CD4-positive, alpha-beta T cell treated with Interleukin-4 for 1 hour (primary cell): ENCODE results near the gene NOS1AP.

Source experiments
- DNase-seq, 2 donors: peaks; one replicate each; pipeline ENCODE4 v3.0.0-alpha.2; 2020 to 2022

NOS1AP gene

DNA sequence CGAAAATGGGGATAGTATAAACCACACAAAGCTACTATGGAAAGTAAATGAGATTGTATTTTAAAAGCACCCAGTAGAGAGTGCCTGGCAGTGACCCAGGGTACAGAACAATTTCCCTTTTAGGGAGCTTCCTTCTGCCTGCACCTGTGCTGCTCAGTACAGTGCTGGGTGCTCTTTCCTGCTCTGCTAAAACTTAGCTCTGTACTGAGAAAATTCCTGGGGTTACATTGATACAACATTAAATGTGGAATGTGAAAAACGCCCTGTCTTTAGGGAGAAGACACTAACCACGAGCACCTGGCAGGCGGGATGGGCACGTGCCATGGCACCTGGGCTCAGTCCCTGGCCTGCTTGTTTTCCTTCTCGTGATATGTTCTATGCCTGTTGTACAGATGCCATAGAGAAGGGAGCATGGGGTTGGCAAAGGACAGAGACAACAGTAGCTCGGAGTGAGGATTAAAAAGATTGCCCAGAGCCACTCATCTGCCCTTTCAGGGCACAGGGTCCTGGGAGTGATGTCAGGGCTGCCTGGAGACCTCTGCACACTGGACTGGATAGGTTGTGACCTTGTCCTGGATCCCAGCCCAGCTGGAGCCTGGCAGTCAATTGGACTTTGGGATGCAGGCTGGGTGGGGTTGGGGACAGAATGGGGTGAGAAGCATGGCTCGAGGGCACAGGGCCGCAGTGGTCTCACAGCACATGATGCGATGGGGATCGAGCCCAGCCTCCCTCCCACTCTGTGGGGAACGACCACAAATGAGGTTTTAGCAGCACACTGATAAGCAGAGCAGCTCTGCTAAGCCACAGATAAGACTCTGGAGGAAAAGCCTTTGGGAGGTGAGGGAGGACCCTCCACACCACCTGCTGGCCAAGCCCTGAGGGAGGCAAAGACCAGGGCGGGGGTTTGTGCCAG is 302.9 kb downstream of the NOS1AP start:
- no peak for DNase-seq

DNA sequence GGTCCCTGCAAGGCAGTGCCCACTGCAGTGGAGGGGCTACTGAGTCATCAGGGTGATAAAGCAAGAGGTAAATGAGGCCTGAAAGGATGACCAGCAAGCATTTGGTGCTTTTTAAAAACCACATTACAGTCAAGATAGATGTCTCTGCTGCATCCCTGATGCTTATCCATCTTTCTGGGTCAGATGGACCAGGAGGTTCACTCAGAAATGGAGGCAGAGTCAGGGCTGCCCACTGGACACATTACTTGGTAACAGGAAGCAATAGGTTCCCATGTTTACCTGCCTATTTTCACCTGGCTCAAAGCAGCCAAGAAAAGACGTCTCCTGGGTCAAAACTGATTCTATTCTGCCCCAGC is 303.6 kb downstream of the NOS1AP start:
- no peak for DNase-seq

DNA sequence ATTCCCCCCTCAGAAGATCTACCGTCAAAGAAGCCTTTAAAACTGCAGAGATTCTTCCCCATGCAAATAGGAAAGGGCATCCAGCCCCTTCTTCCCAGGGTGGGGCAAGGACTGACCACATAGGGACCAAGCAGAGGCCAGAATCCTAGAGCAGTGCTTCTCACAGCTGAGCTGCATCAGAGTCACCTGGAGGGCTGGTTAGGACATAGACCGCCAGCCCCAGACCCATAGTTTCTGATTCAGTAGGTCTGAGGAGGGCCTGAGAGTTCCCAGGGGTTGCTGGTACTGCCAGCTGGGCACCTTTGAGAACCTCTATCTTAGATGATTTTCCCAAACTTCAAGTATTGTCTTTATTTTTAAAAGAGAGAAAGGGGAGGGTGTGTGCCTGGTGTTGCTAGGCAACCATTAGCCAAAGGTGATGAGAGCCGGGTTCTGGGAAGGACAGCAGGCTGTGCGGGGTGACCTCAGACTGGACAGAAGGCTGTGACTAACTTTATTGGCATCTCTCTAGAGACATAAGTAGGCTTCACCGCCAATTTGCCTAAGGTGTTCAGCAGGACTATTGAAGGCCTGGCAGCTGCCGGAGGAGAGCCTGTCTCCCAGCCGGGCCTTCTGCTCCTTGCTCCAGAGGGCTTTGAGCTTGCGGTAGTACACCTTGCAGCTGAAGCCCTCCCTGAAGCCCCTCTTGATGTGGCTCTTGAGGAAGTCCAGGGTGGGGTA is 304.2 kb downstream of the NOS1AP start:
- DNase-seq, result no peak

DNA sequence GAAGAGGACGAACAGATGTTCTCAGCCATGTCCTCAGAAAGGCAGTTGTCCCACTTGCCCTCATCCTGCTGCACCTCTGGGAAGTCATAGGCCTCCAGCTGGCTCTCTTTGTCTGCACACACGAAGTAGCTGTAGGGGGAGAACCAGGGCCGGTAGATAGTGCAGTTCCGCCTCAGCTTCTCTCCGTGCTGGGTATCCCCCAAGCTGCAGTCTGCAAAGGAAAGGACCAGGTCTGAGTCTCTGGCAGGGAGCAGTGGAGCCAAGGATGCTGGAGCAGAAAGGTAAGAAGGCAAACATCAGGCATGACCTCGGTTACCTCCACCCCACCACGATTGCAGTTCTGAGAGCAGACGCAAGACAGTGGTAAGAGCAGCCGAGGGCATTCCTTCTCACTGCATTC is 304.9 kb downstream of the NOS1AP start:
- no peak for DNase-seq

DNA sequence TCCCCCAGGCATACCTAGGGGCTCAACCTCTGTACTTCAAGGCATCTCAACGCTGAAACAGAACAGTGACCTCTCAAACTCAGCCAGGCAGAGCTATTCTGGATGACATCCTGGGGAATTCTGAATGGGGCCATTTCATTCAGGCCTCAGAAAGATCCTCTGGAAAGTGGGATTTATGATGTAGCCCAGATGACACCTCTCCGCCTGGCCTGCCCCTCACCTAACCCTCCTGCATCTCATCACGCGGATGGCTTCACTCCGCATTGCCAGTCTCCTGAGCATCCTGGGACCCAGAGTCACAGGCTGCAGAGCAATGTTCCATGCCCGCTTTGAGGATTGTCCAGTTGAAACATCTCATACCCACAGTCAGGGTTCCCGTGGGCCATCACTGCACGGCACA is 306.0 kb downstream of the NOS1AP start:
- no peak for DNase-seq

DNA sequence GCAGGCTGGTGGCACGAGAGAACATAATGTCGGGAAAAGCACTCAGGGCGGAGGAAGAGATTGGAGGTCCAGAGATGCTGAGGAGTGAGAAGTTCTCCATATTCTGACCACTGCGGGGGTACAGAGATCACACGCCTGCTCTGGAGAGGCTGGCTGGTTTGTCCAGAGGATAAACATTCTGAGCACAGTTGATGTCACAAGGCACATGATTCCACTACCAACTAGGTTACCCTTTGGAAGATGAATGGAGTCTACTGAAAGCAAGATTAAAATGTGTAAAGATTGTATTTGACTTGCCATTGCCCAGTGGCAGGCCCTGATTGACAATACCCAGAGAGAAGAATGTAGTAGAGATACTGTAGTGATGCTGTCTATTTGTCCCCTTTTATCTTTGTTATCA is 307.2 kb downstream of the NOS1AP start, which contains the start of gene SPATA46:
SPATA46 (minus strand) TSS at position 164 of the 400 bp plus-strand sequence; CDS start at position 100, 64 bp downstream.
- DNase-seq, result no peak

DNA sequence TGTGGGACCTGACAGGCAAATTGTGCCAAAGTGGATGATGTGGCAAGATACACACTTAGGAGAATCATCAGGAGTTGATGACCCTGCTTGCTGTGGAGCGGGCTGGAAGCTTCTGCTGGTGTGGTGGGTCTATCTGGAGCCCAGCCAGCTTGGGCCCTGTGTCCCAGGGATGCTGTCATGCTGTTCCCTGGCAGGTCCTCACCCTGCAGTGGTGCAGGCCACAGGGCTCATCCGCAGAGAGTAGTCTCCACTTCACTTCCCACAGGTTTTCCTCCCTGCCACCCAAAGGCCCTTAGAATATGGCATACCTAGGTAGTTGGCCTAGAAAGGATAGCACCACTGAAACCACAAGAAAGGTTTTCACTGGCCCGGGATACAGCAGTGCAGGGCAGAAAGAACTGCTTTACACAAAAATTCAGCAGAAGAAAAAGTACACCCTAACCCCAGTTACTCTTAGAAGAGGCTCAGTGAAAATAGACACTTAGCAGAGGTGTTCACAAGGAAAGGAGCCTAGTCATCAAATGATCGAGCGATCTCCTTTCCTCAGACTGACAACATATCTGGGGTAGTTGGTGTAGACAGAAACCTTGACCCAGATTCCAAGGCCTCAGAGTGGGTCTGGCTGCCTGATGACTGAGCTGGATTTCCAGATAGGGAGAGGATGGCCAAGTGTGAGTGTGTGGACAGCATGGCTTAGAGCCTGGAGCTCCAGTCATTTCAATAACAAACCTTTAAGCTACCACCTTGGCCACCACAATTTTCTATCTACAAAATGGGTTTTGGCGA is 310.8 kb downstream of the NOS1AP start:
- DNase-seq, result no peak

DNA sequence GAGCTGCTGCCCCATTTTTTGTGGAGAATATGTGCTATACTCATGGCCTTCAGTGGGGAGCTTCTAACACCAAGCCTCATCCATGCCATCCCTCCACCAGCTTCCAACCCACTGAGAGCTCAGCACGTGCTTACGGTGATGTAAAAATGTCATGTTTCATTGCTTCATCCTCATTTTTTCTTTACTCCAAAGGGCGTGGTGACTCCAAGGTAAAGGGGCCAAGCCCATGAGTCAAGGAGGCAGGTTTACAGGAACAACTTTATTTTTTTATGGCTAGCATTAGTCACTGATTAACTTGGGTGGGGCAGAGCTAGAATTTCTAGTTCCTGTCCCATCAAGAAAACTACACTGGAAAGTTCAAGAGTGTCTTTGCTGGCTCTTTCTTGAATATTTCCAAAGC is 311.9 kb downstream of the NOS1AP start, which contains the start of gene C1orf226:
C1orf226 (plus strand) TSS at position 346 of the 400 bp plus-strand sequence. CDS start 174 bp downstream, outside the sequence.
- no peak for DNase-seq

DNA sequence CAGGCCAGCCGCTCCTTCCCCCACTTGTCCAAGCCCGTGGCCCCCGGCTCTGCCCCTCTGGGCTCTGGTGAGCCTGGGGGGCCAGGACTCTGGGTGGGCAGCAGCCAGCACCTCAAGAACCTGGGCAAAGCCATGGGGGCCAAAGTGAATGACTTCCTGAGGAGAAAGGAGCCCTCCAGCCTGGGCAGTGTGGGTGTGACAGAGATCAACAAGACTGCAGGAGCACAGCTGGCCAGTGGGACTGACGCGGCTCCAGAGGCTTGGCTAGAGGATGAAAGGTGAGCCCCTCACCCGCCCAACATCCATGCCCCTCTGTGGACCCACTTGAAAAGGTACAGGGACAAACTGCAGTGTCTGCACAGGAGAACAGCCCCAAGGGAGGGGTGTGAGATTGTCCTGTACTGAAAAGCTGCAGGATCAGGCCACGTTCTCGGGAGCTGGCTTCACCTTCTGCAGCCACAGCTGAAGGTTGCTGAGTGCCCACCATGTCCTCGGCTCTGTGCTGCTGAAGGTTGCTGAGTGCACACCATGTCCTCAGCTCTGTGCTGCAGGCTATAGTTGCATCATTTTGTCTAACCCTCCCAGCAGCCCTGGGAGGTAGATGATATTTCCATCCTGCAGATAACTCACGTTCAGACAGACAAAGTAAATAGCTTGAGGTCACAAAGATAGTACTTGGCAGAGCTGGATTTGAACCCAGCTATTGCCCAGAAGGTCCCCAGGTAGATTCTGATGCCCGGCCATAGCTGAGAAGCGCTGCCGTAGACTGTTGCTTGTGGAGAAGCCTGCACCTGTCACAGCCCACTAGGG is 312.7 kb downstream of the NOS1AP start:
- DNase-seq, result no peak

DNA sequence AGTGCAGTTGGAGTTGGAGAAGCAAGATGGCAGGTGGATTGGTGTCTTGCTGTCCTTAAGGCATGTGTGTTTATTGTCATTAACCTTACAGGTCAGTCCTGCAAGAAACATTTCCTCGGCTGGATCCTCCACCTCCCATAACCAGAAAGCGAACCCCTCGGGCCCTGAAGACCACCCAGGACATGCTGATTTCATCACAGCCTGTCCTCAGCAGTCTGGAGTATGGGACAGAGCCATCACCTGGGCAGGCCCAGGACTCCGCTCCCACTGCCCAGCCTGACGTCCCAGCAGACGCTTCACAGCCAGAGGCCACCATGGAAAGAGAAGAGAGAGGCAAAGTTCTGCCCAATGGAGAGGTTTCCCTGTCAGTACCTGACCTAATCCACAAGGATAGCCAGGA is 313.6 kb downstream of the NOS1AP start:
- DNase-seq, result no peak

DNA sequence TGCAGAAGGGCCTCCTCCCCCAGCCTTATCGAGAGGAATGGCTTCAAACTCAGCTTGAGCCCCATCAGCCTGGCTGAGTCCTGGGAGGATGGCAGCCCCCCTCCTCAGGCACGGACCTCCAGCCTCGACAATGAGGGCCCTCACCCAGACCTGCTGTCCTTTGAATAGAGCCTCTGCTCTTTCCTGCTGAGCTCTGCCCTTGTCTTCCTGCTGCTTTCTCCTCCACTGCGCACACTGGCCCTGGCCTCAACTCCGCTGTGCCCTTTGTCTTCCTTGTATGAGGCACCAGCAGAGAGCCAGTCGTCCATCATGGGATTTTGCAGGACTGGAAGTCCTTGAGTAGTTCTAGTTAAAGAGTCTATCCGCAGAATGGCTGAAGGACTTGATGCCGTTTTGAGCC is 314.0 kb downstream of the NOS1AP start:
- no peak for DNase-seq

DNA sequence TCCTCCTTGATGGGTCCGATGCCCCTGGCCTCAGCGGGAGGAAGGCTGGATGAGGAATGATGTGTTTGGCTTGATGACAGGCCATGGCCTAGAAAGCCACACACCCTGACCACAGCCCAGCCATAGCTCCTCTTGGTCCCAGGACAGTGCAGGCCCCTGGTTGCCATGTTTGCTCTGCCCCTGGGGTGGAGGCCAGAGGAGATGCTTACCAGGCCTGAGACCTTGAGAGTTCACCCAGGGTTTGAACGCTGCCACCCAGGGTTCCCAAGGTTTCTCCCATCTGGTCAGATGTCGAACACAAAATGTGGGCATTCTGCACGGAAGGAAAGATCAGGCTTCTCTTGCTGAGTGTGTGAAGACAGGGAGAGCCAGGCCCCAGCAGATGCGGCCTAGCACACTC is 314.6 kb downstream of the NOS1AP start:
- no peak for DNase-seq

DNA sequence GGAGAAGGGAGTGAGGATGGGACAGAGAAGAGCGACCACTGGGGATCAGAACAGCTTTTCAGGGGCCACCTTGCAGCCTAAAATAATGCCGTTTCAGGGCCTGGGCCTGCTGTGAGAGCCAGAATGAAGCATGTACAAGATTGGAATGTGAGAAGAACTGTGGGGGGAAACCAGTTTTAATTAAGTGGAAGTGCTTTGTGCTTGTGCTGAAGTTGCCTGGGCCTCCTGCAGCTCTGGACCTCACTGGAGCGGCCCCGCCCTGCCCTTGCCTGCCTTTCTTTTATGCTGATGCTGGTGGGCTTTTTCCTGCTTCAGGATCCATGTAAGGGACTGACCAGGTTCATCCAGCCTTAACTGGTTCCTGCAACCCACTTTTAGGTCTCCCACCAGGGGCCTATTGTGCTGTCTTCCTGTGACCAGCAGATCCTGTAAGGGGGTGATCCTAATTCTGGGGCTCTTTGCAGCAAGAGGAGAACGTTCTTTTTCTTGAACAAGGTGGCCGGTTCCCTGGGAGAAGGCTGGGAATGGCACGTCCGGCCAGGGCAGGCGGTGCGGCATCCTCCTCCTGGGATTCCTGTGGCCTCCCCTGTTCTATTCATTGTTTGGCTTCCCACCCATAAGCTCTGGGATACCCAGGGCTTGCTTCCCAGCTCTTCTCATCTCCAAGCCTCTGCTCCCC is 315.2 kb downstream of the NOS1AP start:
- DNase-seq, result no peak

DNA sequence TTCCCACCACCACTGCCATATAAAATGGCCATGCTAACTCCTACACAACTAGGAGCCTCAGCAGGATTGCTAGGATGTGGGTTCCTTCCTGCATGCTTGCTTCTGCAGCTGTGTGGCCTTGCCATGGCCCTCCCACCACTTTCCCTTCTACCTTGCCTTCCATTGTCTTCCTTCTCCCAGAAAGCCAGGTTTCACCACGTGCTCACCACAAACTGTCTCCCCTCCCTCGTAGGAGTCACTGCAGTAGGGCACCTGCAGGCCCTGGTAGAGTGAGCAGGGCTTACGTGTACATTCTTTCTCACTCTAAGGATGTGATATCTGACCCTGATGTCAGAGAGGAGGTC is 315.8 kb downstream of the NOS1AP start:
- DNase-seq, result no peak

DNA sequence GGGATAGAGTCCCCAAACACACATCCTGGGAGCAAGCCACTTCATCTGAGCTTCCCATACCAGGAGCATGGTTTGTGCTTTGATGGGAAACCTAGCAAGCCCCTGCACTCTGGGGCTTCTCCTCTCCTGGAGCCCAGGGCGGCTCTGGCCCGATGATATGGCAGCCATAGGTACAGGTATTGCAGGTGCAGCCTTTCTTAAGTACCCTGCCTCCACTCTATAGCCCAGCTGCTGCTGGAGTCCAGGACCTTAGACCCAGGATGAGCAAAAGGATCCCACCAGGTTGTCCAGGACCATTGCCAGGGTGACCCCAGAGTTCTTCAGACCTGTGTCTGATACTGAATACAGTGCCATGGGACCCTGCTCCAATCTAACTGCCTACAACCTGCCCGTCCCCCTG is 316.2 kb downstream of the NOS1AP start:
- no peak for DNase-seq

DNA sequence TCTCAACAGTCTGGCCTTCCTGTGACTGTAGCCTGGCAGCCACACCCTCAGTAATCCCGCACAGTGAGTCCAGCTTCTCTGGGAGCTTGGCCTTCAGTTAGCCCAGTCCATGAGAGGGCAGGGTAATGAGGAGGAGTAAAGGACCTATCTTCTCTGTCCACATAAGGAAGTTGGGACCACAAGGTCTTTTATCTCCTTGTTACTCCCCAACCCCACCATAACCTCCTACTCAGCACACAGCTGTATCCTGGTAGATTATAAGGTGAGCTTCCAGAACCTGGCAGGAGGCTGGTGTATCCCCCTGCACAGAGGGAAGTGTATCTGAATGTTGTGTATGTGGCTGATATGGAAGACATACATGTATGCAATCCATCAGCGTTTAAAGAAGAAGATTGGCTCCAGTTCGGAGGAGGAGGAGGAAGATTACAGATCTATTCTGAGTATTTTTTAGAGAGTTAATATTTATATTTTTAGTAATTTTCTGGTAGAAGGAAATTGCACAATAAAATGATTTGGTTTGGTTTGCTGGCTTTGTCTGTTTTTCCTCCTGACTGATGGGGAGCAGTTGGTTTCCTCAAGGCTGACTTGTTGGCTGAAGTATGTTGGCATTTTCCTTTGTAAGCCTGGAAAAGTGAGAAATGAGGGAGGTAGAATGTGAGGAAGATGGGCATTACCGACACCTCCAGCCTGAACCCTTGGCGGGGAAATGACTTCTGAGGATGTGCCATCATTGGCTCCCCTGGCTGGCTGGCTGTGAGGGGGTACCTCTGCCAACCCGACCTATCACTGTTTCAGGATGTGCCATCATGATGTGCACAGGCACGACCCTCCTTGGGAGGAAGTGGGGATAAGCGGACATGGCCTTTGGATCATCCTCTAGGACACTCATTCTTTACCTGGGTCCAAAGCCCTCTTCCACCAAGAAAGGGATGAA is 317.1 kb downstream of the NOS1AP start:
- DNase-seq, result no peak

DNA sequence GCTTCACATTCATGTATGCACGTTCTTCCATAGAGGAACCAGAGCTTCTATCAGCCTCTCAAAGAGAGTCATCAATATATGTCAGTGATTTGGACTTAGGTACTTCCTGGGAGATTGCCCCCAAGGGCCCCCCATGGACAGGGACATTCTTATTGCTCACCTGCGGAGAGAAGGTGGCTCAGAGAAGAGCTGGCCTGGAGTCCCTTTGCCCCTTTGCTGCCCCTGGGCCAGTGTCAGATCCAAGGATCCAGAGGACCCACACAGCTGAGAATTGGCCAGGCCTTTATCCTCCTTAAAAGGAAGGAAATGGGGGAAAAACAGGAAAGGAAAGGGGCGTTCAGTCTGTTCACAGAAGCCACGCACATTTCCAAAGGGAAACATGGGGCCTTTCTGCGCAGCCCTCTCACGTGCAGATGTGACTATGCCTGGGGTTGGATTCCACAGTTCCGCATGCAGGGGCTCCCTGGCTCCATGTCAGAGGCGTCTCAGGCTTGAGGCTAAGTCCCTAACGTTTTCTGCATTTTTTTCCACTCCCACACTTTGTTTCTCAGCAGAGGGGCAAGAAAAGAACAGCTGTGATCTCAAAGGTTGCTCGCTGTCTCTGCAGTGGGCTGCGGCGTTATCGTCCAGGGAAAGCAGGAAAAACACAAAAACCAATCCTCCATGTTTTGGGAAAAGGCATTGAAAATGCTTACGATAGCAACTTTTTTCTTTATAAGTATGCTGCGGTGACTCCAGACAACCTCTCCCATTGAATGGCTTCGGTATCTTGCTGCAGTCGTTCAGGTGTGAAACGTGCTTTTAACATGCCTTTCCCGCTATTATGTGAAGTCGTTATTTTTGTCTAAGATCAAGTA is 318.0 kb downstream of the NOS1AP start:
- DNase-seq, result no peak

DNA sequence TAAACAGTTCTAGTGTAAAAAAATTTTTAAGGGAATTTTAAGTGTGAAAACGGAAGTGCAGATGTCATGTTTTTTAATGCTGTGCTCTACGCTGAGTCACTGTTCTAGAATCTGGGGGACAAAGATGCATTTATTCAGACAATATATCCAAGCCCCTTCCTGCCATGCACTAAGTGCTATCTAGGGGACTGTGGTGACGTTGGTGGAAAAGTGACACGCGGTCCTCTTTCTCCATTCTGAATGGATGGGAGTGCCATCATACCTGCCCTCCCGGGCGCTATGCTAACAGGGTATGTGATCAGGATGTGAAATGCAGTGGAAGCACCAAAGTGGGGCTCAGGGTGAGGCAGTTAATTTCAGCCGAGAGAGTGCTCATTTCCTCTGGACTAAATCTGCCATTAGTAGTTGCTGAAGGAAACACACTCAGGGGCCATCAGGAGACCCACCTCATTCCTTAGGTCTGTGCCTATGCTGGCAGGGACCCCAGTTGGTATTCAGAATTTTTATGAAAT is 318.6 kb downstream of the NOS1AP start:
- DNase-seq, result no peak

DNA sequence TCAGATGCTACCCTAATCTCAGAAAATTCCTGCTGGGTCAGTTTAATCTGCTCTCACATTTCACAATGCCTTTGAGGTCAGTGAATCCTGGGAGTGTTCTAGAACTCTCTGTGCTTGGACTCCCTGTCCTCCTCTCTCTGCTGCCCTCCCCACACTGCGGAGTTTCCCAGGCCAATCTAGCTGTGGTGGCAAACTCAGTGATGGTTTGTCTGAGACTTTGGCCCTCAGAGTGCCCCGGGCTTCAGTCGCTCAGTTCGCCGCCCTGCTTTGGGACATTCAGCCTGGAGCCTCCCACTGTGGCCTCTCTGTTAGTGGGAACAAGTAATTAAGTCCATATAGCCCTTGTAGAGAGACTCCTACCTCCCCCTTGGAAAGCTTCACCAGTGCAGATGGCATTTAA is 319.1 kb downstream of the NOS1AP start:
- DNase-seq, result no peak
